IMR-90 (cell line): ENCODE results near the gene WBP1L. TPM values are rescaled to one million over a fixed set of nuclear protein-coding genes. Genes with fewer than 3 reads are reported as not detected.

Experiments
- ATAC-seq: fragments of 200-7000 bp; cut with Tn5 transposase; 2 replicates; pipeline ENCODE4 v1.9.1; 2020; ENCODE audit warnings: low read depth, mild to moderate bottlenecking, moderate library complexity
- BruUV-seq: library from RNA; stranded (reverse); fragments of 400-500 nt; replicated peaks from 2 replicates; lab custom pipeline; 2021; lab: Mats Ljungman, UMichigan
- CTCF ChIA-PET: fragments of 300-600 bp; formaldehyde crosslinking; extraction: SDS; loops from one replicate; lab custom pipeline; 2021; ENCODE audit warnings: antibody characterized with exemption; lab: Yijun Ruan, JAX
- POLR2A ChIA-PET: fragments of 300-600 bp; sonication (Branson Sonifier 250); formaldehyde crosslinking; loops from one replicate; lab custom pipeline; 2022; ENCODE audit warnings: antibody characterized with exemption; ENCODE audit not compliant: unreplicated experiment; lab: Charles Lee
- DNase-seq: peaks from one replicate; pipeline ENCODE4 v3.0.0; 2013
- H2AFZ ChIP-seq: replicated peaks from 2 replicates; pipeline ENCODE3; 2013; ENCODE audit warnings: low read length, mild to moderate bottlenecking; ENCODE audit not compliant: poor library complexity
- H2AK5ac ChIP-seq: 2 replicates; pipeline ENCODE4 v1.6.1; 2013; ENCODE audit warnings: low read depth, low read length, inconsistent platforms
- H2AK9ac ChIP-seq: replicated peaks from 2 replicates; pipeline ENCODE3; 2013; ENCODE audit warnings: mild to moderate bottlenecking, low read depth, low read length, moderate library complexity; ENCODE audit not compliant: poor library complexity
- H2BK120ac ChIP-seq: 2 replicates; pipeline ENCODE4 v1.6.1; 2013; ENCODE audit warnings: low read depth, low read length, inconsistent platforms
- H2BK15ac ChIP-seq: 3 replicates; pipeline ENCODE4 v1.6.1; 2013; ENCODE audit warnings: low read depth, low read length, inconsistent platforms
- H2BK20ac ChIP-seq: 2 replicates; pipeline ENCODE4 v1.6.1; 2013; ENCODE audit warnings: low read depth, mild to moderate bottlenecking, inconsistent platforms, low read length, moderate library complexity
- H2BK5ac ChIP-seq: 2 replicates; pipeline ENCODE4 v1.6.1; 2013; ENCODE audit warnings: mild to moderate bottlenecking, low read depth, low read length, inconsistent platforms; ENCODE audit not compliant: poor library complexity, severe bottlenecking
- H3K14ac ChIP-seq: replicated peaks from 2 replicates; pipeline ENCODE4 v1.6.1; 2013; ENCODE audit warnings: low read depth, low read length, inconsistent platforms
- H3K18ac ChIP-seq: 2 replicates; pipeline ENCODE4 v1.6.1; 2013; ENCODE audit warnings: low read depth, low read length, control low read depth
- H3K23ac ChIP-seq: 2 replicates; pipeline ENCODE4 v1.6.1; 2013; ENCODE audit warnings: low read depth, low read length, inconsistent platforms
- H3K27ac ChIP-seq: 2 replicates; pipeline ENCODE4 v1.5.1; 2013; ENCODE audit warnings: mild to moderate bottlenecking, control low read depth, low read length; ENCODE audit not compliant: insufficient read depth
- H3K27me3 ChIP-seq: 2 replicates; pipeline ENCODE4 v1.6.1; 2013; ENCODE audit warnings: low read length; ENCODE audit not compliant: control insufficient read depth, insufficient read depth
- H3K36me3 ChIP-seq: 2 replicates; pipeline ENCODE4 v1.6.1; 2013; ENCODE audit warnings: low read length, mixed read lengths; ENCODE audit not compliant: control insufficient read depth, insufficient read depth
- H3K4ac ChIP-seq: 2 replicates; pipeline ENCODE4 v1.6.1; 2013; ENCODE audit warnings: low read depth, low read length, inconsistent platforms
- H3K4me1 ChIP-seq: 2 replicates; pipeline ENCODE4 v1.6.1; 2013; ENCODE audit warnings: low read length, mixed read lengths; ENCODE audit not compliant: control insufficient read depth, insufficient read depth
- H3K4me2 ChIP-seq: 2 replicates; pipeline ENCODE4 v1.6.1; 2013; ENCODE audit warnings: low read depth, mild to moderate bottlenecking, control low read depth, low read length, moderate library complexity
- H3K4me3 ChIP-seq: 2 replicates; pipeline ENCODE4 v1.5.1; 2013; ENCODE audit warnings: low read depth, mild to moderate bottlenecking, control low read depth, low read length, moderate library complexity; ENCODE audit not compliant: insufficient read depth
- H3K56ac ChIP-seq: 2 replicates; pipeline ENCODE4 v1.6.1; 2013; ENCODE audit warnings: low read length, inconsistent platforms; ENCODE audit not compliant: insufficient read depth; ENCODE audit errors: extremely low read depth
- H3K79me1 ChIP-seq, 2 experiments: 2 replicates each; pipeline ENCODE4 v1.6.1; 2013; ENCODE audit warnings: low read length in 2 of 2, inconsistent platforms in 1 of 2, low read depth in 1 of 2
- H3K9ac ChIP-seq: 2 replicates; pipeline ENCODE4 v1.6.1; 2013; ENCODE audit warnings: low read depth, low read length, control low read depth
- H3K9me1 ChIP-seq: 2 replicates; pipeline ENCODE4 v1.6.1; 2013; ENCODE audit warnings: low read length, inconsistent platforms; ENCODE audit not compliant: insufficient read depth
- H3K9me3 ChIP-seq: 2 replicates; pipeline ENCODE4 v1.6.1; 2013; ENCODE audit warnings: low read length; ENCODE audit not compliant: control insufficient read depth, insufficient read depth
- H4K20me1 ChIP-seq: 2 replicates; pipeline ENCODE4 v1.6.1; 2013; ENCODE audit warnings: low read length, inconsistent platforms; ENCODE audit not compliant: insufficient read depth
- H4K5ac ChIP-seq: 2 replicates; pipeline ENCODE4 v1.6.1; 2013; ENCODE audit warnings: mild to moderate bottlenecking, low read depth, low read length, control low read depth
- H4K8ac ChIP-seq, 2 experiments: 2 replicates each; pipeline ENCODE4 v1.6.1; 2013; ENCODE audit warnings: low read depth in 2 of 2, low read length in 2 of 2, control low read depth in 1 of 2, inconsistent platforms in 1 of 2
- H4K91ac ChIP-seq: 2 replicates; pipeline ENCODE4 v1.6.1; 2013; ENCODE audit warnings: low read depth, low read length, inconsistent platforms; ENCODE audit not compliant: insufficient read depth
- BHLHE40 ChIP-seq: fragments of 150-350 bp; IDR thresholded peaks from 2 replicates; pipeline ENCODE4 v1.6.1; 2016; ENCODE audit warnings: mild to moderate bottlenecking, low read depth, low read length
- CEBPB ChIP-seq: IDR thresholded peaks from 2 replicates; pipeline ENCODE4 v1.6.1; 2012; ENCODE audit warnings: low read depth, low read length, improper control_type of control experiment
- FOS ChIP-seq: fragments of 150-350 bp; IDR thresholded peaks from 2 replicates; pipeline ENCODE4 v1.6.1; 2016; ENCODE audit warnings: low read depth, low read length
- MXI1 ChIP-seq: IDR thresholded peaks from 2 replicates; pipeline ENCODE4 v1.6.1; 2012; ENCODE audit warnings: low read depth, mild to moderate bottlenecking, low read length, moderate library complexity, borderline replicate concordance
- POLR2A ChIP-seq: IDR thresholded peaks from 2 replicates; pipeline ENCODE4 v1.6.1; 2012; ENCODE audit warnings: mild to moderate bottlenecking, low read depth, low read length
- SMC3 ChIP-seq: fragments of 150-350 bp; IDR thresholded peaks from 2 replicates; pipeline ENCODE4 v1.6.1; 2016; ENCODE audit warnings: low read depth, mild to moderate bottlenecking, antibody characterized with exemption, low read length, moderate library complexity
- WGBS, 2 experiments: methylation state at CpG; one replicate each; pipeline versions ENCODE4 v1.1.5 to v1.1.7; 2013; ENCODE audit warnings: missing lambda C conversion rate in 2 of 2; ENCODE audit not compliant: insufficient read length in 1 of 2; ENCODE audit errors: extremely low coverage in 2 of 2; 5-methylcytosine and 5-hydroxymethylcytosine counted together
- dilution Hi-C: fragments of 300-500 bp; cut with HindIII; formaldehyde crosslinking; loops from one replicate; pipeline ENCODE4 v1.14.3; 2018; ENCODE audit warnings: low sequenced_read_pairs; ENCODE audit not compliant: unreplicated experiment
- in situ Hi-C: fragments of 300-500 bp; cut with MboI; formaldehyde crosslinking; loops from 3 replicates; pipeline ENCODE4 v1.14.3; 2019; ENCODE audit warnings: low sequenced_read_pairs, inconsistent platforms, mixed read lengths
- intact Hi-C: fragments of 100-400 bp; cut with micrococcal nuclease; formaldehyde crosslinking; loops from 2 replicates; pipeline ENCODE4 v1.10.0; 2022
- polyA plus RNA-seq, 3 experiments: library from polyadenylated mRNA; depleted of rRNA; stranded (reverse); fragments of >200 nt; gene quantifications; 2 replicates each; pipeline ENCODE4 v1.2.3, GENCODE V29; 2012; ENCODE audit warnings: low replicate concordance in 1 of 3
- total RNA-seq: library from RNA; depleted of rRNA; stranded (reverse); fragments of >200 nt; gene quantifications from 2 replicates; pipeline ENCODE4 v1.2.3, GENCODE V29; 2012
- TF ChIP-seq, protein P1 (sequence below): fragments of 150-350 bp; IDR thresholded peaks from 2 replicates; pipeline ENCODE4 v1.6.1; 2017; ENCODE audit warnings: mild to moderate bottlenecking, antibody characterized with exemption, low read length, low read depth
- TF ChIP-seq, protein P2 (sequence below): conservative IDR thresholded peaks from 2 replicates; pipeline ENCODE4 v1.5.1; 2012; ENCODE audit warnings: mild to moderate bottlenecking, low read depth, low read length, improper control_type of control experiment

The WBP1L gene
- total and polyA plus RNA-seq, 2 of the 4 experiments (the other 2 are of a cell fraction) = 20.7 to 31.0 TPM

DNA sequence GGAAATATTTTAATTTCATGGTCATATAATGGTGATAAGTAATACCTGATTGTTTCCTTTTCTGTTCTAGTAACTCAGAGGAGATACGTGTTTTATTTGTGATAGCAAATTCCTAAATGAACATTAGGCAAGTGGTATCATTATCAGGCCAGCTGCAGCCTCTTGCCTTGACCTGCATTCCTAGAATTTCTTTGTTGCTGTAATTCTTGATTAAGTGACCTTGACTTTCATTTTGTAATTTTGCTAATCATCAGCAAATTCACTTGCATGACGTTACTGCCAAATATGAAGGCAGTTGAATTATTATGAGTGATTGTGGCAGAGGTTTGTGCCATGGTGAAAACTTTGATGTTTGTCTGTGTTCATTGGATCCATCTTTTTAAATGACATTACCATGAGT is 119.9 kb downstream of the WBP1L start:
- no TSS peak for BruUV-seq
- H3K9ac ChIP-seq = no peak overlapping the region
- H4K5ac ChIP-seq = no peak overlapping the region
- H2AK9ac ChIP-seq = no peak overlapping the region
- no peak overlapping the region for H4K8ac ChIP-seq
- no peak overlapping the region for H2AFZ ChIP-seq
- no peaks in the 10 kb centered on the region; the same call in 1 of the 2 replicates for H3K9me1 ChIP-seq
- no peaks in the 10 kb centered on the region for H3K4me1 ChIP-seq
- H3K14ac ChIP-seq = no peak overlapping the region
- ChIA-PET CTCF (interaction anchor here (0.5 kb wide), 1 partner anchor 61 kb away, joined by 4 read pairs; no protein-coding TSS in a partner anchor), POLR2A (no interaction called here)
- no peak overlapping the region for H3K27ac ChIP-seq
- H3K9me3 ChIP-seq = no peaks in the 10 kb centered on the region
- dilution Hi-C loops (no loop called here), in situ Hi-C loops (no loop called here), intact Hi-C loops (no loop called here)
- no peak overlapping the region for H2BK15ac ChIP-seq
- H2AK5ac ChIP-seq = no peak overlapping the region
- peak; percentile 53 for ATAC-seq
- peaks cover 5% of the 10 kb centered on the region; the same call in 1 of the 2 replicates for H3K36me3 ChIP-seq
- no peak overlapping the region for H3K4me3 ChIP-seq
- H2BK120ac ChIP-seq = no peak overlapping the region
- DNase-seq = no peak
- no peaks in the 10 kb centered on the region; the same call in 1 of the 2 replicates for H4K20me1 ChIP-seq
- H4K91ac ChIP-seq = no peak overlapping the region
- TF ChIP-seq, protein P1, sequence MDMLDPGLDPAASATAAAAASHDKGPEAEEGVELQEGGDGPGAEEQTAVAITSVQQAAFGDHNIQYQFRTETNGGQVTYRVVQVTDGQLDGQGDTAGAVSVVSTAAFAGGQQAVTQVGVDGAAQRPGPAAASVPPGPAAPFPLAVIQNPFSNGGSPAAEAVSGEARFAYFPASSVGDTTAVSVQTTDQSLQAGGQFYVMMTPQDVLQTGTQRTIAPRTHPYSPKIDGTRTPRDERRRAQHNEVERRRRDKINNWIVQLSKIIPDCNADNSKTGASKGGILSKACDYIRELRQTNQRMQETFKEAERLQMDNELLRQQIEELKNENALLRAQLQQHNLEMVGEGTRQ = no peak
- TF ChIP-seq BHLHE40 (no peak), MXI1 (no peak), FOS (no peak), CEBPB (no peak), POLR2A (no peak), SMC3 (no peak)
- TF ChIP-seq, protein P2, sequence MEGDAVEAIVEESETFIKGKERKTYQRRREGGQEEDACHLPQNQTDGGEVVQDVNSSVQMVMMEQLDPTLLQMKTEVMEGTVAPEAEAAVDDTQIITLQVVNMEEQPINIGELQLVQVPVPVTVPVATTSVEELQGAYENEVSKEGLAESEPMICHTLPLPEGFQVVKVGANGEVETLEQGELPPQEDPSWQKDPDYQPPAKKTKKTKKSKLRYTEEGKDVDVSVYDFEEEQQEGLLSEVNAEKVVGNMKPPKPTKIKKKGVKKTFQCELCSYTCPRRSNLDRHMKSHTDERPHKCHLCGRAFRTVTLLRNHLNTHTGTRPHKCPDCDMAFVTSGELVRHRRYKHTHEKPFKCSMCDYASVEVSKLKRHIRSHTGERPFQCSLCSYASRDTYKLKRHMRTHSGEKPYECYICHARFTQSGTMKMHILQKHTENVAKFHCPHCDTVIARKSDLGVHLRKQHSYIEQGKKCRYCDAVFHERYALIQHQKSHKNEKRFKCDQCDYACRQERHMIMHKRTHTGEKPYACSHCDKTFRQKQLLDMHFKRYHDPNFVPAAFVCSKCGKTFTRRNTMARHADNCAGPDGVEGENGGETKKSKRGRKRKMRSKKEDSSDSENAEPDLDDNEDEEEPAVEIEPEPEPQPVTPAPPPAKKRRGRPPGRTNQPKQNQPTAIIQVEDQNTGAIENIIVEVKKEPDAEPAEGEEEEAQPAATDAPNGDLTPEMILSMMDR = no peak
- no CpG with 5 or more reads among the region's 2 CpGs for WGBS, 2 experiments
- H3K56ac ChIP-seq = no peak overlapping the region
- H2BK20ac ChIP-seq = no peak overlapping the region
- H3K79me1 ChIP-seq = 0 out of 4 replicates have a peak, but pooled peaks cover 0 to 9% of the 10 kb centered on the region in 2 experiments
- no peak overlapping the region for H3K23ac ChIP-seq
- no peak overlapping the region for H3K4ac ChIP-seq
- no peaks in the 10 kb centered on the region for H3K27me3 ChIP-seq
- no peak overlapping the region for H3K4me2 ChIP-seq
- H2BK5ac ChIP-seq = no peak overlapping the region
- no peak overlapping the region for H3K18ac ChIP-seq
